Esophagus squamous epithelium (tissue), 4 donors: ENCODE data around the gene TMEM80.
A peak's percentile ranks its signal among the peaks of the same experiment; 100 is the strongest.

ENCODE experiments used
- CTCF ChIP-seq, 6 experiments: fragments of 450-650 bp in 4 of 6; fragments of 200-600 bp in 2 of 6; sonication (generic) in 2 of 6; IDR thresholded peaks; one replicate each; pipeline ENCODE4 v1.5.1; 2016 to 2019; ENCODE audit warnings: antibody characterized with exemption in 6 of 6, mild to moderate bottlenecking in 4 of 6, moderate library complexity in 4 of 6
- POLR2A ChIP-seq, 4 donors: fragments of 450-650 bp; IDR thresholded peaks; one replicate each; pipeline ENCODE4 v1.6.1; 2017; ENCODE audit warnings: antibody characterized with exemption in 4 of 4, mild to moderate bottlenecking in 4 of 4, moderate library complexity in 3 of 4

- peak; percentile 96 to 99 (median 98) for TF ChIP-seq CTCF (IDR thresholded peaks at IDR 0.05)
- no peak for TF ChIP-seq POLR2A (IDR thresholded peaks at IDR 0.05)
Observed at GRCh38 chr11:727859-728748, 32.5 kb downstream of the TMEM80 start.
